HepG2 (cell line): ENCODE data around the gene SS18L1. TPM values are rescaled to one million over a fixed set of nuclear protein-coding genes. Genes with fewer than 3 reads are reported as not detected.

Experiments used
- ATAC-seq: fragments of 200-7000 bp; cut with Tn5 transposase; 3 replicates; pipeline ENCODE4 v1.9.1; 2020; ENCODE audit warnings: mild to moderate bottlenecking, moderate library complexity
- BruUV-seq: library from RNA; stranded (reverse); fragments of 400-500 nt; replicated peaks from 2 replicates; lab custom pipeline; 2021; lab: Mats Ljungman, UMichigan
- CTCF ChIA-PET: fragments of 300-600 bp; formaldehyde crosslinking; extraction: SDS; loops from one replicate; lab custom pipeline; 2021; ENCODE audit warnings: low total read pairs, inconsistent platforms, low intra/inter-chr PET ratio; lab: Yijun Ruan, JAX
- POLR2A ChIA-PET: fragments of 350-600 bp; sonication (Branson Sonifier 250); formaldehyde crosslinking; loops from one replicate; lab custom pipeline; 2020; ENCODE audit warnings: antibody characterized with exemption, inconsistent platforms; lab: Yijun Ruan, JAX
- DNase-seq: peaks from one replicate; pipeline ENCODE4 v3.0.0-alpha.2; 2015; ENCODE audit warnings: low spot score
- FAIRE-seq: peaks from 3 replicates; lab custom pipeline; 2011; peaks lifted over from hg19 to GRCh38; lab: Jason Lieb, UNC
- H2AFZ ChIP-seq: one replicate; pipeline ENCODE4 v1.6.1; 2011; ENCODE audit warnings: low read length, inconsistent platforms
- H3K27ac ChIP-seq: fragments of 300-600 bp; 3 replicates; pipeline ENCODE4 v1.8.0; 2011; ENCODE audit warnings: mixed run types, mild to moderate bottlenecking, mixed read lengths, low read length, inconsistent platforms; ENCODE audit not compliant: insufficient read depth; ENCODE audit errors: extremely low read length
- H3K27me3 ChIP-seq, 2 experiments: fragments of 200-600 bp in 1 of 2; 2 replicates in 1 of 2; 3 replicates in 1 of 2; pipeline versions ENCODE4 v1.6.0 to v1.8.0; 2011; ENCODE audit warnings: low read length in 2 of 2, mild to moderate bottlenecking in 2 of 2, moderate library complexity in 2 of 2, inconsistent platforms in 1 of 2; ENCODE audit not compliant: insufficient read depth in 2 of 2, control insufficient read depth in 1 of 2
- H3K36me3 ChIP-seq, 2 experiments: fragments of 200-600 bp in 1 of 2; replicated peaks in 1 of 2; 2 replicates in 1 of 2; 3 replicates in 1 of 2; pipeline versions ENCODE4 v1.5.1 to v1.8.0; 2011; ENCODE audit warnings: low read length in 2 of 2, inconsistent platforms in 1 of 2; ENCODE audit not compliant: insufficient read depth in 2 of 2, control insufficient read depth in 1 of 2
- H3K4me1 ChIP-seq: 2 replicates; pipeline ENCODE4 v1.5.1; 2012; ENCODE audit warnings: low read length, inconsistent platforms; ENCODE audit not compliant: insufficient read depth
- H3K4me2 ChIP-seq: 2 replicates; pipeline ENCODE4 v1.6.0; 2011; ENCODE audit warnings: low read depth, low read length, inconsistent platforms
- H3K4me3 ChIP-seq, 3 experiments: fragments of 200-600 bp in 1 of 3; sonication (generic), shearing (Covaris generic) in 1 of 3; replicated peaks in 1 of 3; 2 replicates each; pipeline ENCODE4 v1.5.1; 2011 to 2016; ENCODE audit warnings: low read length in 3 of 3, inconsistent platforms in 2 of 3, low read depth in 2 of 3, mild to moderate bottlenecking in 2 of 3, control low read depth in 1 of 3, mixed read lengths in 1 of 3; ENCODE audit not compliant: insufficient read depth in 1 of 3
- H3K79me2 ChIP-seq: one replicate; pipeline ENCODE4 v1.6.1; 2011; ENCODE audit warnings: low read length, inconsistent platforms; ENCODE audit not compliant: insufficient read depth
- H3K9ac ChIP-seq: 2 replicates; pipeline ENCODE4 v1.6.0; 2011; ENCODE audit warnings: mild to moderate bottlenecking, low read depth, low read length, inconsistent platforms; ENCODE audit not compliant: insufficient read depth
- H3K9me3 ChIP-seq: 2 replicates; pipeline ENCODE4 v1.5.1; 2012; ENCODE audit warnings: mild to moderate bottlenecking, low read length
- H4K20me1 ChIP-seq: 2 replicates; pipeline ENCODE4 v1.6.0; 2011; ENCODE audit warnings: inconsistent platforms, mild to moderate bottlenecking, low read length, moderate library complexity; ENCODE audit not compliant: insufficient read depth
- AGO1 ChIP-seq: fragments of 200-400 bp; formaldehyde crosslinking; IDR thresholded peaks from 2 replicates; pipeline ENCODE4 v1.6.1; 2017; ENCODE audit warnings: mild to moderate bottlenecking, low read depth, low read length, moderate library complexity; ENCODE audit not compliant: poor library complexity, severe bottlenecking
- ARID4A ChIP-seq: sonication (generic); formaldehyde crosslinking; IDR thresholded peaks from 2 replicates; pipeline ENCODE4 v1.5.0; 2020; ENCODE audit warnings: mild to moderate bottlenecking, missing genetic modification reagents, borderline replicate concordance
- ARNTL ChIP-seq: sonication (generic); formaldehyde crosslinking; IDR thresholded peaks from 2 replicates; pipeline ENCODE4 v1.4.0; 2020; ENCODE audit warnings: mild to moderate bottlenecking, missing genetic modification reagents
- CBFB ChIP-seq: sonication (generic); formaldehyde crosslinking; IDR thresholded peaks from 2 replicates; pipeline ENCODE4 v1.4.0; 2020; ENCODE audit warnings: missing genetic modification reagents
- CEBPB ChIP-seq: IDR thresholded peaks from 2 replicates; pipeline ENCODE4 v1.6.1; 2011; ENCODE audit warnings: low read depth, low read length, improper control_type of control experiment, borderline replicate concordance
- ETS1 ChIP-seq: sonication (generic); formaldehyde crosslinking; IDR thresholded peaks from 2 replicates; pipeline ENCODE4 v1.4.0; 2020; ENCODE audit warnings: missing genetic modification reagents
- GABPB1 ChIP-seq: IDR thresholded peaks from 2 replicates; pipeline ENCODE4 v1.6.1; 2016; ENCODE audit warnings: mild to moderate bottlenecking, missing genetic modification reagents, moderate library complexity, missing compliant biosample characterization
- HNRNPLL ChIP-seq: fragments of 200-400 bp; formaldehyde crosslinking; IDR thresholded peaks from 2 replicates; pipeline ENCODE4 v1.6.1; 2017; ENCODE audit warnings: mild to moderate bottlenecking, low read depth, low read length; ENCODE audit not compliant: poor library complexity, severe bottlenecking
- MYC ChIP-seq: sonication (generic); formaldehyde crosslinking; IDR thresholded peaks from 2 replicates; pipeline ENCODE4 v1.9.0; 2021; ENCODE audit warnings: missing genetic modification reagents, borderline replicate concordance
- PPARG ChIP-seq: conservative IDR thresholded peaks from 2 replicates; pipeline ENCODE4 v1.6.1; 2016; ENCODE audit warnings: missing biosample characterization, missing genetic modification reagents
- SAP130 ChIP-seq: IDR thresholded peaks from 2 replicates; pipeline ENCODE4 v1.6.1; 2016; ENCODE audit warnings: low read depth
- SRY ChIP-seq: sonication (generic); formaldehyde crosslinking; IDR thresholded peaks from 2 replicates; pipeline ENCODE4 v1.8.0; 2022; ENCODE audit warnings: mild to moderate bottlenecking, missing genetic modification reagents
- ZNF263 ChIP-seq: sonication (generic); formaldehyde crosslinking; IDR thresholded peaks from 2 replicates; pipeline ENCODE4 v1.4.0; 2020; ENCODE audit warnings: missing genetic modification reagents
- ZNF619 ChIP-seq: sonication (generic); formaldehyde crosslinking; IDR thresholded peaks from 2 replicates; pipeline ENCODE4 v1.4.0; 2020; ENCODE audit warnings: mild to moderate bottlenecking, missing genetic modification reagents
- ZNF644 ChIP-seq: IDR thresholded peaks from 2 replicates; pipeline ENCODE4 v1.6.1; 2016; ENCODE audit warnings: low read depth
- WGBS: methylation state at CpG from one replicate; pipeline ENCODE4 v1.1.6; 2017; ENCODE audit warnings: low lambda C conversion rate; 5-methylcytosine and 5-hydroxymethylcytosine counted together
- in situ Hi-C: cut with HindIII; loops from 2 replicates; pipeline ENCODE4 v1.10.0; 2017; ENCODE audit warnings: low pct_unique_long_range_greater_than_20kb; ENCODE audit not compliant: extremely low pct_ligation_motif_present
- intact Hi-C: fragments of 100-400 bp; cut with micrococcal nuclease; formaldehyde crosslinking; loops from one replicate; pipeline ENCODE4 v1.10.0; 2022; ENCODE audit not compliant: unreplicated experiment
- polyA plus RNA-seq, 8 experiments: library from polyadenylated mRNA; depleted of rRNA in 3 of 8; stranded (reverse) in 7 of 8; unstranded in 1 of 8; fragments of >200 nt; fragmentation: Illumina TruSeq in 4 of 8; extraction: Trizol in 4 of 8; gene quantifications; 2 replicates each; pipeline versions ENCODE4 v1.2.1 to v1.2.3, GENCODE V29; 2011 to 2016; ENCODE audit warnings: low read depth in 4 of 8, missing spikeins in 1 of 8, mixed read lengths in 1 of 8; ENCODE audit not compliant: insufficient read depth in 1 of 8
- total RNA-seq, 5 experiments: library from RNA; depleted of rRNA; stranded (reverse); fragments of >200 nt; fragmentation: Illumina TruSeq; extraction: Trizol; gene quantifications; 2 replicates each; pipeline ENCODE4 v1.2.3, GENCODE V29; 2016; ENCODE audit warnings: low read depth in 1 of 5
- TF ChIP-seq, protein P1 (sequence below): sonication (generic); IDR thresholded peaks from 2 replicates; pipeline ENCODE4 v1.6.1; 2016; ENCODE audit warnings: low read depth, borderline replicate concordance
- TF ChIP-seq, protein P2 (sequence below): sonication (generic); formaldehyde crosslinking; IDR thresholded peaks from 2 replicates; pipeline ENCODE4 v1.8.0; 2022; ENCODE audit warnings: missing genetic modification reagents, mild to moderate bottlenecking, inconsistent platforms, borderline replicate concordance

Gene SS18L1
- total and polyA plus RNA-seq, 2 of the 13 experiments (the other 11 are each of a cell fraction or from before 2014, with no cell fraction given) = 17.8 to 27.6 TPM

DNA sequence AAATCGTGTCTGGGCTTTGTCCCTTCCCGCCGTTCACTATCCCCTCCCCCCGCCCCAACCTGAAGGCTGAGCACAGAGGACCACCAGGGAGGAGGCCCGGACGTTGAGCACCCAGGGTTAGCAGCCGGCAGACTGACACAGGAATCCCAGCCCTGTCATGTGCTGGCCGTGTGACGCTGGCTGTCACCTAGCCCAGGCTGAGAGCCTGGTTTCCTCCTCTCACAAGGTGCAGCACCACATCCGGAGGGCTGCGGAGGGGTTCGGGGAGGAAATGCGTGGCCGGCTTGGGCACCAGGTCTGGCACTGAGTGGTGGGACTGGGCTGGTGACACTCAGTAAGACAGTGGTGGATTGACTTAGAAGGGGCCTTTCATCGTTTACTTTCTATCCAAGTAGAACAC lies 25.9 kb upstream of the SS18L1 start:
- CTCF ChIA-PET = no interaction called here
- TF ChIP-seq ZNF644 (CRISPR knock-in tag) (no peak), ETS1 (CRISPR knock-in tag) (no peak), ZNF619 (0 out of 2 replicates have a peak, but pooled peaks have one; percentile 42), GABPB1 (0 out of 2 replicates have a peak, but pooled peaks have one; percentile 7), ZNF263 (peak; percentile 85), SRY (CRISPR knock-in tag) (no peak), ARID4A (CRISPR knock-in tag) (peak; percentile 38; the same call in 1 of the 2 replicates), CBFB (no peak), SAP130 (CRISPR knock-in tag) (peak; percentile 57; the same call in 1 of the 2 replicates), AGO1 (peak; percentile 67), HNRNPLL (no peak), PPARG (CRISPR knock-in tag) (no peak), MYC (0 out of 2 replicates have a peak, but pooled peaks have one; percentile 19), ARNTL (CRISPR knock-in tag) (0 out of 2 replicates have a peak, but pooled peaks have one; percentile 14), CEBPB (no peak)
- TF ChIP-seq, protein P1, sequence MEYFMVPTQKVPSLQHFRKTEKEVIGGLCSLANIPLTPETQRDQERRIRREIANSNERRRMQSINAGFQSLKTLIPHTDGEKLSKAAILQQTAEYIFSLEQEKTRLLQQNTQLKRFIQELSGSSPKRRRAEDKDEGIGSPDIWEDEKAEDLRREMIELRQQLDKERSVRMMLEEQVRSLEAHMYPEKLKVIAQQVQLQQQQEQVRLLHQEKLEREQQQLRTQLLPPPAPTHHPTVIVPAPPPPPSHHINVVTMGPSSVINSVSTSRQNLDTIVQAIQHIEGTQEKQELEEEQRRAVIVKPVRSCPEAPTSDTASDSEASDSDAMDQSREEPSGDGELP = peak; percentile 34; the same call in 1 of the 2 replicates
- TF ChIP-seq, protein P2, sequence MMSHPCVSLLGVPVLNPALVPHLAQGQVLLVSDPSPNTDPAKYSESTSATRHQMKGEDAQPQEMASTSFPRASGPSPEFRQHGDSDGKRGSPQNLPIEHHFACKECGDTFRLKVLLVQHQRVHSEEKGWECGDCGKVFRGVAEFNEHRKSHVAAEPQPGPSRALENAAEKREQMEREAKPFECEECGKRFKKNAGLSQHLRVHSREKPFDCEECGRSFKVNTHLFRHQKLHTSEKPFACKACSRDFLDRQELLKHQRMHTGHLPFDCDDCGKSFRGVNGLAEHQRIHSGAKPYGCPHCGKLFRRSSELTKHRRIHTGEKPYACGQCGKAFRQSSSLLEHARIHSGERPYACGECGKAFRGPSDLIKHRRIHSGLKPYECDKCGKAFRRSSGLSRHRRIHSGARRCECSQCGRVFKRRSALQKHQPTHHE (CRISPR knock-in tag) = no peak

More for the DNA sequence above, 25.9 kb upstream of the SS18L1 start:
- no peaks in the 10 kb centered on the region for H3K79me2 ChIP-seq
- intact Hi-C loops (no loop called here), in situ Hi-C loops (no loop called here)
- BruUV-seq = no TSS peak
- DNase-seq (no peak), FAIRE-seq (no peak), ATAC-seq (no peak)
- no peak overlapping the region for H3K27ac ChIP-seq
- POLR2A ChIA-PET = interaction anchor here (1.3 to 10.4 kb wide), 3 partner anchors 18 to 50 kb away, joined by 5 to 260 read pairs (median 86); partner anchors contain the start of gene TAF4
- H3K4me1 ChIP-seq = peaks cover 57% of the 10 kb centered on the region
- no peaks in the 10 kb centered on the region for H3K36me3 ChIP-seq
- peak overlapping the region in 1 of 3 experiments; percentile 8; a peak in 1 of 6 replicates for H3K4me3 ChIP-seq
- no peak overlapping the region for H3K9ac ChIP-seq
- 14% methylated on average over 12 of the region's 15 CpGs for WGBS
- H3K9me3 ChIP-seq = no peaks in the 10 kb centered on the region
- no peaks in the 10 kb centered on the region for H4K20me1 ChIP-seq
- no peak overlapping the region for H2AFZ ChIP-seq
- peaks cover 8 to 42% of the 10 kb centered on the region in 2 experiments for H3K27me3 ChIP-seq
- H3K4me2 ChIP-seq = peak overlapping the region; percentile 70
